Activated CD8-positive, alpha-beta memory T cell treated with anti-CD3 and anti-CD28 coated beads, Interleukin-2, amount 50 U/mL, for 1 hour (primary cell): ENCODE results near the gene P2RY2.

Experiments used
- DNase-seq: peaks from one replicate; pipeline ENCODE4 v3.0.0-alpha.2; 2020; ENCODE audit errors: extremely low read depth

Gene P2RY2

DNA sequence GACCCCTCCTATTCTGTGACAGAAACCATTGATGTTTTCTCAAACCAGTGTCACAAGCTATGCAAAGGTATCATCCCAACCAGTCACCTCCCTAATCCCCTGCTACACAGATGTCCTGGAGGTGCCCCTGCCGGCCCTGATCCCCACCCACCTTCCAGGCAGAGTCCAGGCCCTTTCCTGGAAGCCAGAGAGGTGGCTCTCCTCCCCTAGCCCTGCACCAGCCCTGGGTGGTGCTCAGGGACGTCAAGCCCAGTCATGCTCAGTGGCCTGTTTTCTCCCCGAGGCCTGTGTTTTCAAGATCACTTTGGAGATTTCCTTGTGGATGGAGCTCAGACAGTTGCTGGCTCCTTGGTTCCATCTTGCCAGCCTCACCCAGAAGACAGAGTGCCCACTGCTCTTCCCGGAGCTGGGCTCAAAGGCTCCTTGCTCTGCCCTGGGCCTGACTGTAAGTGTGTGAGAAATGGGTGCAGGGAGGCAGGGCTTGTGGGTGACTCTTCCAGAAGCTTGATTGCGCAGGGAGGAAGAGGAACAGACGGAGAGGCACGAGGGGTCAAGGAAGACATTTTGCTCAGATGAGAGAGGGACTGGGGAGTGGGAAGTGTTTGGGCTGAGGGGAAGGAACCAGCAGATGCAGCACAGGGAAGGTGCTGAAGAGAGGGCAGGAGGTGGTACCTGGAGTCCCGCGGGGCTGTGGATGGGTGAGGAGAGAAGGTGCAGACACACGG lies 65.4 kb downstream of the P2RY2 start:
- no peak for DNase-seq

DNA sequence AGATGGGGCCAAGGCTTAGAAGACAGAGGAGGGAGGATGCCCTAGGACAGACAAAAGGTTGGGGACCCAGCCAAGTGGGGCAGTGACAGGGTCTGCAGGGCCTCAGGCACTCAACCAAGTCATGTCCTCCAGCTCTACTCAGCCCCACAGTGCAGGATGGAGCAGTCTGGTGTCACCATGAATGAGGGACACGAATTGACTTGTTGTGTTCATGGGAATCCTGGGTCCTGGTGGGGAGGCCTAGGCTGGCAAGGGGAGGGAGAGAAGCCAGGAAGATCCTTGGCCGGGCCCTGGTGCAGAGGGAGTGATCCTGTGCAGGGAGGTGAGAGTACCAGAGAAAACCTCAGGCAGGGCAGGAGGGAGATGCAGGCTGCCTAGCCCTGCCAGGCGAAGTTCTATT lies 66.0 kb downstream of the P2RY2 start:
- DNase-seq: no peak

DNA sequence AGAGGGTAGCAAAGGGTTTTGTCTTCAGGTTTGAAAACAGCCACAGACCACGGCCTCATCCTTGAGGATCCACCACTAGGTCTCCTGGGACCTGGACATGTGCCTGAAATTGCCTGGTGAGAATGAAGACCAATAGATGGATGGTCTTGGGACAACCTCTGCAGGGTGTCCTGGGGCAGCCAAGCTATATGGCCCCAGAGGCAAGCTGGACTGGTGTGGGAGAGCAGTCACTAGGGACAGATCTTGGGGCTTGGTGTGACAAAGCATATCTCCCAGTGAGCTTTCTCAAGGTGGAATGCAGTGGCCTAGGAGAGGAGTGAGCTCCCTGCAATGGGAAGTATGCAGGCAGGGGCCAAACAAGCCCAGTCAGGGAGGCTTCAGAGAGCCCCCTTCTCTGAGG lies 67.6 kb downstream of the P2RY2 start:
- no peak for DNase-seq
